Keratinocyte (primary cell): Measurements from ENCODE around the gene ZSWIM6. TPM values are rescaled to one million over a fixed set of nuclear protein-coding genes. Genes with fewer than 3 reads are reported as not detected.

Experiments used
- DNase-seq: peaks from one replicate; pipeline ENCODE4 v3.0.0-alpha.2; 2011; ENCODE audit warnings: low read depth, missing footprints, low spot score
- FAIRE-seq: peaks from 2 replicates; lab custom pipeline; 2011; peaks lifted over from hg19 to GRCh38; lab: Jason Lieb, UNC
- H2AFZ ChIP-seq: 2 replicates; pipeline ENCODE4 v1.6.0; 2012; ENCODE audit warnings: low read length, control low read depth, inconsistent platforms; ENCODE audit not compliant: control insufficient read depth
- H3K27ac ChIP-seq: 2 replicates; pipeline ENCODE4 v1.5.1; 2011; ENCODE audit warnings: low read length; ENCODE audit not compliant: control insufficient read depth, insufficient read depth
- H3K27me3 ChIP-seq: 3 replicates; pipeline ENCODE4 v1.6.0; 2011; ENCODE audit warnings: low read length; ENCODE audit not compliant: control insufficient read depth, insufficient read depth; ENCODE audit errors: extremely low read depth
- H3K36me3 ChIP-seq, 2 experiments: 2 replicates in 1 of 2; 3 replicates in 1 of 2; pipeline ENCODE4 v1.5.1; 2011; ENCODE audit warnings: low read length in 2 of 2, mild to moderate bottlenecking in 1 of 2; ENCODE audit not compliant: control insufficient read depth in 2 of 2, insufficient read depth in 2 of 2; ENCODE audit errors: extremely low read depth in 1 of 2
- H3K4me1 ChIP-seq: 3 replicates; pipeline ENCODE4 v1.5.1; 2011; ENCODE audit warnings: low read length; ENCODE audit not compliant: control insufficient read depth, insufficient read depth; ENCODE audit errors: extremely low read depth
- H3K4me2 ChIP-seq: 3 replicates; pipeline ENCODE4 v1.6.0; 2011; ENCODE audit warnings: low read depth, low read length; ENCODE audit not compliant: control insufficient read depth, insufficient read depth; ENCODE audit errors: extremely low read depth
- H3K4me3 ChIP-seq, 3 experiments: fragments of 200-600 bp in 1 of 3; sonication (generic) in 1 of 3; 2 replicates in 2 of 3; 3 replicates in 1 of 3; pipeline ENCODE4 v1.5.1; 2011 to 2016; ENCODE audit warnings: low read length in 3 of 3, mild to moderate bottlenecking in 3 of 3, control low read depth in 2 of 3, inconsistent platforms in 1 of 3, low read depth in 1 of 3, mixed read lengths in 1 of 3, mixed run types in 1 of 3, moderate library complexity in 1 of 3; ENCODE audit not compliant: control insufficient read depth in 2 of 3, insufficient read depth in 2 of 3; ENCODE audit errors: extremely low read depth in 1 of 3
- H3K79me2 ChIP-seq: 2 replicates; pipeline ENCODE4 v1.6.0; 2012; ENCODE audit warnings: low read length; ENCODE audit not compliant: control insufficient read depth, insufficient read depth
- H3K9ac ChIP-seq: 3 replicates; pipeline ENCODE4 v1.6.0; 2011; ENCODE audit warnings: low read length; ENCODE audit not compliant: control insufficient read depth, insufficient read depth; ENCODE audit errors: extremely low read depth
- H3K9me1 ChIP-seq: 3 replicates; pipeline ENCODE4 v1.6.0; 2011; ENCODE audit warnings: low read length; ENCODE audit not compliant: control insufficient read depth, insufficient read depth; ENCODE audit errors: extremely low read depth
- H3K9me3 ChIP-seq: 2 replicates; pipeline ENCODE4 v1.5.1; 2012; ENCODE audit warnings: low read depth, low read length; ENCODE audit not compliant: control insufficient read depth
- H4K20me1 ChIP-seq: 3 replicates; pipeline ENCODE4 v1.6.0; 2011; ENCODE audit warnings: low read length; ENCODE audit not compliant: control insufficient read depth, insufficient read depth; ENCODE audit errors: extremely low read depth
- CTCF ChIP-seq, 3 experiments: IDR thresholded peaks in 1 of 3; conservative IDR thresholded peaks in 1 of 3; optimal IDR thresholded peaks in 1 of 3; 2 replicates in 2 of 3; 3 replicates in 1 of 3; pipeline versions ENCODE3 to v1.5.1; 2011; ENCODE audit warnings: low read length in 3 of 3, mild to moderate bottlenecking in 3 of 3, moderate library complexity in 2 of 3, control low read depth in 1 of 3, inconsistent platforms in 1 of 3; ENCODE audit not compliant: insufficient read depth in 2 of 3; ENCODE audit errors: extremely low read depth in 1 of 3
- EZH2 ChIP-seq: IDR thresholded peaks from one replicate; pipeline ENCODE4 v1.6.1; 2012; ENCODE audit warnings: inconsistent platforms, mild to moderate bottlenecking, low read length, moderate library complexity
- dilution Hi-C: fragments of 300-500 bp; cut with MboI; formaldehyde crosslinking; loops from one replicate; pipeline ENCODE4 v1.7.0; 2020; ENCODE audit warnings: low sequenced_read_pairs; ENCODE audit not compliant: extremely low pct_ligation_motif_present
- polyA plus RNA-seq, 5 experiments: library from polyadenylated mRNA; depleted of rRNA in 3 of 5; stranded (reverse) in 3 of 5; stranded (forward) in 1 of 5; unstranded in 1 of 5; fragments of >200 nt; gene quantifications; 1 replicate in 1 of 5; 2 replicates in 3 of 5; 3 replicates in 1 of 5; pipeline versions ENCODE4 v1.2.1 to v1.2.3, GENCODE V29; 2011 to 2012; ENCODE audit warnings: missing spikeins in 2 of 5, low read depth in 1 of 5, low replicate concordance in 1 of 5

Gene ZSWIM6
- polyA plus RNA-seq, 1 donor (not counting 4 experiments of a cell fraction or from before 2014, with no cell fraction given) = 9.9 TPM

DNA sequence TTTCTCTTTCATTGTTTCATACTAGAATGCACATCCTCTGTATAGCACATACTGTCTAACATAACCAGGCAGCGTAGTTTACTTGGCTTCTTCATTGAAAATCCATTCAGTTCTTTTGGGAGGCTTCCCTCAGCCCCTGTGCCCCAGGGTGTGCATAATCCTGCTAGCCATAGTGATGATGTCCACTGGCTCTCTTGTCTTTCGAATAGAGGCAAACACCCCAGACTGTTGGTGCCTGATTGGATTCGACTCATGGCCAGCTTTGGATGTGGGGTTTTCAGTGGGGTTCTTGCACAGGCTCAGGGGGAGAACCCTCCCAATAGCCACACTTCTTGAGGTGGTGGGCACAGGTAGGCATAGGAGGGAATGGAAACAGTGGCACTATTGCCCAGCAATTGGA, 53.6 kb downstream of the ZSWIM6 start:
- no peak for DNase-seq
- Histone ChIP-seq H3K79me2 (peaks cover 31% of the 10 kb centered on the region), H3K27me3 (no peaks in the 10 kb centered on the region), H3K4me1 (no peaks in the 10 kb centered on the region), H3K27ac (no peak overlapping the region), H3K9me1 (no peaks in the 10 kb centered on the region), H3K9me3 (no peaks in the 10 kb centered on the region), H2AFZ (no peak overlapping the region), H3K4me2 (no peak overlapping the region), H3K4me3 (no peak overlapping the region), H4K20me1 (peaks cover 4% of the 10 kb centered on the region), H3K36me3 (no peaks in the 10 kb centered on the region), H3K9ac (no peak overlapping the region)
- dilution Hi-C loops = no loop called here
- FAIRE-seq = no peak
- TF ChIP-seq EZH2 (no peak), CTCF (optimal IDR thresholded peaks at IDR 0.05 in 1 of 3, IDR thresholded peaks at IDR 0.05 in 1 of 3, conservative IDR thresholded peaks at IDR 0.05 in 1 of 3; ENCODE audit: extremely low read depth in 1 of 3, insufficient read depth in 2 of 3, low read length in 3 of 3) (no peak)

DNA sequence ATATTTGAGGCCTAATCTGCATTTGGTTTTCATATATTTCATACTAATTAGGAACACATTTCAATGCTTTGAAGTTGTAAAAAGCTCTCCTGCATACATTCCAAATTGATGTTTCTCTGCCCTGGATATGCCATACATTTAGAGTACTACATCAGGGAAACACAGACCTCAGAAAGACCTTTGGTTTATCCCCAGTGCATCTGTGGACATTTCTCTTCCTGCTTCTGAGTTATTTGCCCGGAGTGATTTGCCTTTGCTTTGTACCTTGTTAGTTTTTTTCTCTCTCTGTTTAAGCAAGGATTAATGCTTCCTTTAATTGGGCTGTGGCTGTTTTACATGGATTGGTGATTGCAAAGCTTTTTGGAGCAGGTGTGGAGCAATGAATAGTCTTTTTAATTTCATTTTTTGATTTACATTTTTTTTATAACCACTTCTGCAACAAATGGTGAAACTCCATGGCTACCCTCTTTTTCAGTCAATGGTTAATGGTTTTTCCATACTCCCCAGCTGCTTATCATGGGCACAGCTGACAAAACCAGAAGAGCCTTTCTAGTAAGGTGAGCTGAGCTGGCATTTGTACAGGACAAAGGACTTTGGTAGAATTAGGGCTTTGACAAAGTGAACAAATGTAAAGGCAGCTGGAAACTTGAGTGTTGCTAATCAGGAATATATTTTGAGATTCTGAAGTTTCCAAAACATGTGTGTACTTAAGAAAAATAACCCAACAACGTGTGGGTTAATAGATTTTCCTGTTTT, 54.2 kb downstream of the ZSWIM6 start:
- H3K4me3 ChIP-seq = no peak overlapping the region
- no peak overlapping the region for H3K27ac ChIP-seq
- H2AFZ ChIP-seq = no peak overlapping the region
- H3K9ac ChIP-seq = no peak overlapping the region
- FAIRE-seq (no peak), DNase-seq (no peak)
- TF ChIP-seq CTCF (optimal IDR thresholded peaks at IDR 0.05 in 1 of 3, IDR thresholded peaks at IDR 0.05 in 1 of 3, conservative IDR thresholded peaks at IDR 0.05 in 1 of 3; ENCODE audit: extremely low read depth in 1 of 3, insufficient read depth in 2 of 3, low read length in 3 of 3) (no peak), EZH2 (no peak)
- H3K27me3 ChIP-seq = no peaks in the 10 kb centered on the region
- H3K79me2 ChIP-seq = peaks cover 37% of the 10 kb centered on the region
- dilution Hi-C loops = no loop called here
- H3K36me3 ChIP-seq = peaks cover 0 to 3% of the 10 kb centered on the region in 2 experiments
- H3K4me2 ChIP-seq = no peak overlapping the region
- no peaks in the 10 kb centered on the region for H3K4me1 ChIP-seq
- peaks cover 4% of the 10 kb centered on the region for H4K20me1 ChIP-seq
- no peaks in the 10 kb centered on the region for H3K9me3 ChIP-seq
- H3K9me1 ChIP-seq = no peaks in the 10 kb centered on the region
